ENCODE results near the gene HAPLN2.
"Not testable (repeated sequence)": the region's sequence is repeated elsewhere in the genome, so short reads cannot be mapped to it uniquely, and the experiment has no call there.

The HAPLN2 gene

GRCh38 chr1:156592158-156592909 lies 26.9 kb upstream of the HAPLN2 start:
- no peak for DNase-seq

- no peak for DNase-seq
Measured at GRCh38 chr1:156592910-156593660, 26.1 kb upstream of the HAPLN2 start.

- DNase-seq, result no peak
Measured at GRCh38 chr1:156593661-156593989, 25.6 kb upstream of the HAPLN2 start.

- no peak for DNase-seq
Measured at GRCh38 chr1:156594190-156594589, 25.0 kb upstream of the HAPLN2 start.

GRCh38 chr1:156595016-156595415 lies 24.2 kb upstream of the HAPLN2 start:
- no peak for DNase-seq

- no peak for DNase-seq
Measured at GRCh38 chr1:156596426-156596825, 22.8 kb upstream of the HAPLN2 start.

- DNase-seq, result no peak
Measured at GRCh38 chr1:156598125-156598524, 21.1 kb upstream of the HAPLN2 start.

- DNase-seq, result no peak
Measured at GRCh38 chr1:156598731-156599432, 20.3 kb upstream of the HAPLN2 start.

GRCh38 chr1:156599811-156600210 lies 19.4 kb upstream of the HAPLN2 start:
- no peak for DNase-seq

GRCh38 chr1:156600733-156601121 lies 18.5 kb upstream of the HAPLN2 start:
- DNase-seq, result no peak

GRCh38 chr1:156601122-156601830 lies 17.9 kb upstream of the HAPLN2 start, which contains the start of gene GPATCH4:
GPATCH4 (minus strand) TSS chr1:156601479.
- DNase-seq, result peak; percentile 75 to 99

- DNase-seq, result no peak
Measured at GRCh38 chr1:156601892-156602291, 17.3 kb upstream of the HAPLN2 start.

- DNase-seq, result no peak
Measured at GRCh38 chr1:156602557-156602993, 16.6 kb upstream of the HAPLN2 start.

GRCh38 chr1:156607344-156607743 lies 11.9 kb upstream of the HAPLN2 start:
- not testable (repeated sequence) for DNase-seq

GRCh38 chr1:156608036-156608674 lies 11.1 kb upstream of the HAPLN2 start:
- peak in 1 of 2 experiments; percentile 69 for DNase-seq

- peak in 1 of 2 experiments; percentile 59 for DNase-seq
Measured at GRCh38 chr1:156608981-156609380, 10.2 kb upstream of the HAPLN2 start.

- DNase-seq, result not testable (repeated sequence)
Measured at GRCh38 chr1:156610072-156610471, 9.1 kb upstream of the HAPLN2 start.

- no peak for DNase-seq
Measured at GRCh38 chr1:156612666-156613065, 6.5 kb upstream of the HAPLN2 start.

GRCh38 chr1:156615946-156616345 lies 3.3 kb upstream of the HAPLN2 start:
- no peak for DNase-seq

GRCh38 chr1:156616463-156616862 lies 2.8 kb upstream of the HAPLN2 start:
- peak; percentile 69 to 77 for DNase-seq

GRCh38 chr1:156619582-156619955 lies 354 bp downstream of the HAPLN2 start:
- no peak for DNase-seq

GRCh38 chr1:156622581-156623297 lies 3.5 kb downstream of the HAPLN2 start:
- no peak for DNase-seq
